Measurements from ENCODE around the gene PRDM5.

GRCh38 chr4:120886191-120886590 is 36.3 kb downstream of the PRDM5 start:
- TF ChIP-seq MAX (IDR thresholded peaks at IDR 0.05): no peak
- no peak for TF ChIP-seq EP300 (IDR thresholded peaks at IDR 0.05; ENCODE audit: borderline replicate concordance)
- no peak for TF ChIP-seq CEBPB (IDR thresholded peaks at IDR 0.05)
- TF ChIP-seq TAF1 (IDR thresholded peaks at IDR 0.05; ENCODE audit: low read depth): no peak
- no peak for TF ChIP-seq FOXM1 (IDR thresholded peaks at IDR 0.05; ENCODE audit: borderline replicate concordance, low read depth)
- no peak for TF ChIP-seq TCF12 (IDR thresholded peaks at IDR 0.05; ENCODE audit: low read depth)
